AG20443 (cell line): ENCODE measurements around the gene KEAP1.
"Not testable (repeated sequence)": the region's sequence is repeated elsewhere in the genome, so short reads cannot be mapped to it uniquely, and the experiment has no call there.

Experiments used
- DNase-seq: peaks from one replicate; pipeline ENCODE4 v3.0.0; 2012; ENCODE audit warnings: low spot score, mixed read lengths

The KEAP1 gene

DNA sequence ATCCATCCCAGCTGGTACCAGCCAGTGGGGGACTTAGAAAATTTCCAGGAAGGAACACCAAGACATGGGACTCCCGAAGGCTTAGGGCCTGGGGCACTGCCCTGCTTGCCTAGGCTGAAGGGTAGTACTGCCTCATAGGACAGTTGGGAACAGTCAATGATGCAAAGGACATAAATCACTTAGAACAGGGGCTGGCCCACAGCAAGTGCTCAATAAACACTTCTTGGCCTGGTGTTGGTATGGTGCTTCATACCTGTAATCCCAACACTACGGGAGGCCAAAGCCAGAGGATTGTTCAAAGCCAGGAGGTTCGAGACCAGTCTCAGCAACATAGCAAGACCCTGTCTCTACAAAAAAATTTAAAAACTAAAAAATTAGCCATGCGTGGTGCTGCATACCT lies 5.8 kb downstream of the KEAP1 start:
- no peak for DNase-seq

- DNase-seq, result peak; percentile 3
These were observed 11.6 kb downstream of the KEAP1 start for GRCh38 chr19:10491472-10492047.

DNA sequence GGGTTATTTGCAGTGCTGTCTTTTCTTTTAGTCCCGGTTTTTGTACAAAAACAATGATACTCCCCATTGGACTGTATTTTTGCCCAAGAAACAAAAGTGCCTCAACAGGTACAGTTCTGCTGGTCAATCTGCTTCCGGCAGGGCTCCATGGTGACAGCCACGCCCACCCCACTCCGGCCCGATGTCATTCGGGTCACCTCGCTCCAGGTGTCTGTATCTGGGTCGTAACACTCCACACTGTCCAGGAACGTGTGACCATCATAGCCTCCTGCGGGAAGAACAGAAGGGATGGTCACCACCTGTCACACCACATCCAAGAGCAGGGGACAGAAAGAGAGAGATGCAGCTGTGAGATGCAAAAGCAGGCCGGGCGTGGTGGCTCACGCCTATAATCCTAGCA lies 16.6 kb downstream of the KEAP1 start:
- DNase-seq, result no peak

DNA sequence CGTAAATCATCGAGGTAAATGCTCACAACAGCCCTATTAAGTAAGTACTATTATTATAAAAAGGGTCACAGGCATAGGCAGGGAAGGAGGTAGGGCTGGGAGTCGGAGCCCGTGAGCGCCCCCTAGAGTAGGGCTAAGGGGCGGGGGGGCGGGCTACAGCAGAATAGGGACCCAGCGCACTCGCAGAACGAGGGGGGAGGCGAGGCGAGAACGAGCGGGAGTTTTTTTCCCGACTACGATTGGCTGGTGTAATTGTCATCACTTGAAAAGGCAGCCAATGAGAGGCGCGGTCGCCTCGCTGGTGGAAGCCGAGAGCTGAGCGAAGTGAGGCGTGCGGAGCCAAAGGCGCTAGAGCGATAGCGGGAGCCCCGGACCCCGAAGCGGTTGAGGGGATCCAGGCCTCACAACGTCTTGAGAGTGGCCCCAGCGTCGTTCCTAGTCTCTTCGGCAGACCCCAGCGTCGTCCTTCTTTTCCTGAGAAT lies 24.2 kb downstream of the KEAP1 start:
- peak; percentile 94 for DNase-seq

GRCh38 chr19:10478476-10478875 lies 24.7 kb downstream of the KEAP1 start:
- DNase-seq, result no peak

DNA sequence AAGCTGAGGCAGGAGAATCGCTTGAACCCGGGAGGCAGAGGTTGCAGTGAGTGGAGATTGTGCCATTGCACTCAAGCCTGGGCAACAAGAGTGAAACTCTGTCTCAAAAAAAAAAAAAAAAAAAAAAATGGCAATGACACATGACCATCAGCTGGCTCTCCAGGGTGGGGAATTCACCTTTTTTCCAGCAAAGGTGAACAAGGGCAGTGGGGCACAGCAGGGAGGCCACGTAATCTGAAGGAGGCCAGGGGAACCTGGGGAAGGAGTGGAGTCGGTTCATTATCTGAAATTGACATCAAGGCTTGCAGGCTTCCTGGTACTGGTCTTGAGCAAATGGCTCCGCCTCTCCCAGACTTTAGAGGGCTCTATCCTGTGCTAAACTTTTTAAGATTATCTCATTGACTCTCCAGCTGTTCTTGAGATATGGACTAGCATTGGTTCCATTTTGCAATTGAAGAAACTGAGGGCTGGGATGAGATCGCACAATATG lies 28.1 kb downstream of the KEAP1 start:
- DNase-seq, result no peak

GRCh38 chr19:10473192-10473591 lies 30.0 kb downstream of the KEAP1 start:
- no peak for DNase-seq

- DNase-seq, result no peak
These were observed 31.2 kb downstream of the KEAP1 start for GRCh38 chr19:10471909-10472308.

DNA sequence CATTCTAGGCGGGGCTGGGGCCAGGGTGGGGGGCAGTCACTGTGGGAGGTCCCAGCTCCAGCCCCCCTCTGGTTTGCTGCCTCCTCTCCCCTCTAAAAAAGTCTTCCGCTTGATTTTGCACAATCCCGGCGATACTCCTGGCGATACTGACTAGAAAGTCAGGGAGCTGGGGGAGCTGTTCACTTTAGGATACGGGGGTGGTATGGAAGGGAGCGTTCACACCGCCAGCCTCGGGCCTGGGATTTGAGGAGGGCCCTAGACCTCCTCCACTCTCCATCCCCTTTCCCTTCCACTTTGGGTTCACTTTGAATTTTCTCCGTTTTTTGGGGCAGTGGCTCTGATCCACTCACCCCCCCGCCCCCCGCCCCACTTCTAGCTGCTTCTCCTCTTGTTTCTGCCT lies 35.0 kb downstream of the KEAP1 start:
- DNase-seq, result no peak

GRCh38 chr19:10467104-10467706 lies 36.0 kb downstream of the KEAP1 start:
- DNase-seq, result no peak

DNA sequence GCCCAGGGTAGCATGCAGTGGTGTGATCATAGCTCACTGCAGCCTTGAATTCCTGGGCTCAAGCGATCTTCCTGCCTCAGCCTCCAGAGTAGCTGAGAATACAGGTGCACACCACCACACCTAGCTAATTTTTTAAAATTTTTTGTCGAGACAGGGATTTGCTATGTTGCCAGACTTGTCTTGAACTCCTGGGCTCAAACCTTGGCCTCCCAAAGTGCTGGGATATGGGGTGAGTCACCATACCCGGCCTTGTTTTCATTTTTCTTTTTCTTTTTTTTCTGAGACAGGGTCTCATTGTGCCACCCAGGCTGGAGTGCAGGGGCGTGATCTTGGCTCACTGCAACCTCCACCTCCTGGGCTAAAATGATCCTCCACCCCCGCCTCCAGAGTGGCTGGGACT lies 38.7 kb downstream of the KEAP1 start:
- DNase-seq, result no peak

- DNase-seq, result no peak
These were observed 40.6 kb downstream of the KEAP1 start for GRCh38 chr19:10462557-10462956.

DNA sequence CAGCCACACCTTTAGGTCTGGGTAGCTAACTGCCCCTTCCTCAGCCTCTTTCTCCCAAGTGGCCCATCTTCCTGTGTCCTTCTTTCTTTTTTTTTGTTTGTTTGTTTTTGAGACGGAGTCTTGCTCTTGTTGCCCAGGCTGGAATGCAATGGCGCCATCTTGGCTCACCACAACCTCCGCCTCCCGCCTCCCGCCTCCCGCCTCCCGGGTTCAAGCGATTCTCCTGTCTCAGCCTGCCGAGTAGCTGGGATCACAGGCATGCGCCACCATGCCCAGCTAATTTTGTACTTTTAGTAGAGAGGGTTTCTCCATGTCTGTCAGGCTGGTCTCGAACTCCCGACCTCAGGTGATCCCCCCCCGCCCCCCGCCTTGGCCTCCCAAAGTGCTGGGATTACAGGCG lies 41.1 kb downstream of the KEAP1 start:
- not testable (repeated sequence) for DNase-seq

DNA sequence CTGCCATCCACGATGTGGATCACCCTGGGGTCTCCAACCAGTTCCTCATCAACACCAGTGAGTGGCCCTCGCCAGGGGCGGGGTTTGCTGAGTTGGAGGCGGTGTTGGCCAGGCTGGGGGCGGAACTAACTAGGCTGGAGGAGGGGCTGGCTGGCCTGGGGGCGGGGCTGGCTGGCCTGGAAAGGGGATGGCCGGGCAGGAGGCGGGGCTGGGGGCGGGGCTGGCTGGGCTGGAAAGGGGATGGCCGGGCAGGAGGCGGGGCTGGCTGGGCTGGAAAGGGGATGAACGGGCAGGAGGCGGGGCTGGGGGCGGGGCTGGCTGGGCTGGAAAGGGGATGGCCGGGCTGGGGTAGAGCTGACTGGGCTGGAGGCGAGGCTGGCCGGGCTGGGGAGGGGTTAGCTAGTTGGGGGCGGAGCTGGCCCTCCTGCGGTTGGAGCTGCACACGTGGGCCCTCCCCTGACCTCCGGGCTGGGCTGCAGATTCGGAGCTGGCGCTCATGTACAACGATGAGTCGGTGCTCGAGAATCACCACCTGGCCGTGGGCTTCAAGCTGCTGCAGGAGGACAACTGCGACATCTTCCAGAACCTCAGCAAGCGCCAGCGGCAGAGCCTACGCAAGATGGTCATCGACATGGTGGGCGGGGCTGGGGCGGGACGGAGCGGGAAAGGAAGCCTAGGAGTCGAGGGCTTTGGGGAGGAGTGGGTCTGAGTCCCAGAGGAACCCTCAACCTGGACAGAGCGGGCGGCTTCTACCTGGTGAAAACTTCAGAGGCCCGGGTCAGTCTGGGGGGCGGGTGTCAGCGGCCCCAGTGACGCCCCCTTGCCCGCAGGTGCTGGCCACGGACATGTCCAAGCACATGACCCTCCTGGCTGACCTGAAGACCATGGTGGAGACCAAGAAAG lies 41.9 kb downstream of the KEAP1 start:
- peak; percentile 97 for DNase-seq

GRCh38 chr19:10460714-10461046 lies 42.5 kb downstream of the KEAP1 start:
- DNase-seq, result no peak

- not testable (repeated sequence) for DNase-seq
These were observed 44.4 kb downstream of the KEAP1 start for GRCh38 chr19:10458733-10459132.

DNA sequence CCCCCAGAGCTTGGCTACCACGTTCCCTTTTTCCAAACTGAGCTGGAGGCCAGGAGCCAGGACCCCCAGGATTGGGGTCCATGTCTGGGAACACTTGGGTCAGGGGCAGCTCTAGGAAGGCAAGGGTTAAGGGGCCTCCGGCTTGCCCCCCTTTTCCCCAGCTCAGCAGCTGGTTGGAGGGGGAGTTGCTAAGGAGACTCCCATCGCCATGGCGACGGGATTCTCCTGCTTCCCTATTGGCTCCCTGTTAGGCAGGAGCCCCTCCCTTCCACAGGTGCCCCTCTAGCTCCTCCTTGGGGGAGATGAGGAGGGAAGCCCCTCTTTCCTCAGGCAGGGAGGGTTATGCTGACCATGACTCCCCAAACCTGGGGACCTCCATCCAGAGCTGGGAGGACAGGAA lies 48.9 kb downstream of the KEAP1 start:
- DNase-seq, result peak; percentile 45

- DNase-seq, result no peak
These were observed 49.3 kb downstream of the KEAP1 start for GRCh38 chr19:10453852-10454251.

DNA sequence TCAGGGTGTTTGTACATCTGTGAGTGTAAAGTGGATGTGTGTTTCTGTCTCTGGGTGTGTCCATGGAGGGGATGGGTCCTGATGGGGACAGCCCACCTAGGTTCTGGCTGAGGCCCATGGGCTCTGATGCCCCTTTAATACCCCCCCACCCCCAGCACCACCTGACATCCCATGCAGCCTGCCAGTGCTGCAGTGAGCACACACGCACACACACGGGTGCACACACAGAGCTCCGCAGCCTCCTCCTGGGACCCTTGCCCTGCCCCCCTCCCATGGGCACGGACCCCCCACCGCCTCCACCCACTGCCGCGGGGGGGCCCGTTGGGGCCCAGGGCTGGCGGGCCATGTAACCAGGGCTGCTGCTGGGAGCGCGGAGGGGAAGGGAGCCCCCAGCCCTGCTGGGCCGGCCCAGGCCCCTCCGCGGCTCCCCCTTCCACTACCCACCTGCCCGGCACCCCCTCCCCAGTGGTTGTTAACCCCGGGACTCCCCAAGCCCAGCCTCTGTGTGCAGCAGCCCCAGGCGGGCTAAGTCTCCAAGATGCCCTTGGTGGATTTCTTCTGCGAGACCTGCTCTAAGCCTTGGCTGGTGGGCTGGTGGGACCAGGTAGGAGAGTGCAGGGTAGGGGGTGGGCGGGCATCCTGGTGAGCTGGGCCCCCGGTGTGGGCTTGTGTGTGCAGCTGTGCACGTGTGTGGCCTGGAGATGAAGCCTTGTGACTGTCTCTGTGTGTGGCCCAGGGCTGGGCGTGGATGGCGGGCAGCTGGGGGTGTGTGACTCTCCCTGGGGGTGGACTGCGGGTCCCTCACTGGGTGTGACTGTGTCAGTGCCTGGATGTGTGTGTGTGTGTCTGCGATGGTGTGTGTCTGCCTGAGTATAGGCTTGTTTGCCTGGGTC lies 50.2 kb downstream of the KEAP1 start:
- DNase-seq, result peak; percentile 9

- DNase-seq, result peak; percentile 18
These were observed 52.1 kb downstream of the KEAP1 start for GRCh38 chr19:10450853-10451609.

- no peak for DNase-seq
These were observed 52.8 kb downstream of the KEAP1 start for GRCh38 chr19:10450191-10450852.
